Loucy (cell line): Measurements from ENCODE around the gene AMHR2.
A peak's percentile ranks its signal among the peaks of the same experiment; 100 is the strongest.

Experiments
- H2AFZ ChIP-seq: fragments of 200-600 bp; sonication (generic); 2 replicates; pipeline ENCODE4 v1.6.0; 2016; ENCODE audit warnings: antibody characterized with exemption, mild to moderate bottlenecking, low read length, moderate library complexity
- H3F3A ChIP-seq: fragments of 200-600 bp; 2 replicates; pipeline ENCODE4 v1.6.0; 2016; ENCODE audit warnings: antibody characterized with exemption, low read depth, mild to moderate bottlenecking
- H3K27me3 ChIP-seq: fragments of 200-600 bp; sonication (generic); 2 replicates; pipeline ENCODE4 v1.6.1; 2014; ENCODE audit warnings: low read length, mild to moderate bottlenecking; ENCODE audit not compliant: insufficient read depth, poor library complexity, severe bottlenecking
- H3K36me3 ChIP-seq: fragments of 200-600 bp; sonication (generic); 2 replicates; pipeline ENCODE4 v1.6.1; 2016; ENCODE audit warnings: low read length; ENCODE audit not compliant: insufficient read depth
- H3K4me1 ChIP-seq: fragments of 200-600 bp; sonication (generic); 2 replicates; pipeline ENCODE4 v1.5.1; 2014; ENCODE audit warnings: low read length, mild to moderate bottlenecking; ENCODE audit not compliant: insufficient read depth, poor library complexity, severe bottlenecking
- H3K4me2 ChIP-seq: fragments of 200-600 bp; sonication (generic); 2 replicates; pipeline ENCODE4 v1.6.0; 2014; ENCODE audit warnings: antibody characterized with exemption, low read length, low read depth, mild to moderate bottlenecking; ENCODE audit not compliant: poor library complexity, severe bottlenecking
- H3K4me3 ChIP-seq: fragments of 200-600 bp; sonication (generic); 2 replicates; pipeline ENCODE4 v1.5.1; 2014; ENCODE audit warnings: low read length, mild to moderate bottlenecking, mixed read lengths; ENCODE audit not compliant: poor library complexity, severe bottlenecking
- H3K79me2 ChIP-seq: fragments of 200-600 bp; sonication (generic); 2 replicates; pipeline ENCODE4 v1.6.1; 2014; ENCODE audit warnings: low read length; ENCODE audit not compliant: insufficient read depth
- H3K9ac ChIP-seq: fragments of 200-600 bp; sonication (generic); 2 replicates; pipeline ENCODE4 v1.6.0; 2014; ENCODE audit warnings: mild to moderate bottlenecking, low read depth, low read length, moderate library complexity; ENCODE audit not compliant: poor library complexity, severe bottlenecking
- H3K9me2 ChIP-seq: fragments of 200-600 bp; sonication (generic); replicated peaks from 2 replicates; pipeline ENCODE4 v1.6.1; 2016; ENCODE audit warnings: low read depth, low read length, mixed read lengths
- H3K9me3 ChIP-seq: fragments of 200-600 bp; sonication (generic); 2 replicates; pipeline ENCODE4 v1.6.1; 2014; ENCODE audit warnings: mild to moderate bottlenecking, antibody characterized with exemption, low read length, low read depth; ENCODE audit not compliant: insufficient read depth
- H4K20me1 ChIP-seq: fragments of 200-600 bp; sonication (generic); 2 replicates; pipeline ENCODE4 v1.6.0; 2014; ENCODE audit warnings: antibody characterized with exemption, low read length, mild to moderate bottlenecking; ENCODE audit not compliant: insufficient read depth, poor library complexity, severe bottlenecking
- EZH2phosphoT487 ChIP-seq: fragments of 200-600 bp; IDR thresholded peaks from 2 replicates; pipeline ENCODE4 v1.6.1; 2018; ENCODE audit warnings: antibody characterized with exemption, mild to moderate bottlenecking, moderate library complexity, borderline replicate concordance
- TF ChIP-seq, protein P1 (sequence below): fragments of 200-600 bp; sonication (generic); conservative IDR thresholded peaks from 2 replicates; pipeline ENCODE4 v1.5.1; 2014; ENCODE audit warnings: mild to moderate bottlenecking, antibody characterized with exemption, low read length

Gene AMHR2

DNA sequence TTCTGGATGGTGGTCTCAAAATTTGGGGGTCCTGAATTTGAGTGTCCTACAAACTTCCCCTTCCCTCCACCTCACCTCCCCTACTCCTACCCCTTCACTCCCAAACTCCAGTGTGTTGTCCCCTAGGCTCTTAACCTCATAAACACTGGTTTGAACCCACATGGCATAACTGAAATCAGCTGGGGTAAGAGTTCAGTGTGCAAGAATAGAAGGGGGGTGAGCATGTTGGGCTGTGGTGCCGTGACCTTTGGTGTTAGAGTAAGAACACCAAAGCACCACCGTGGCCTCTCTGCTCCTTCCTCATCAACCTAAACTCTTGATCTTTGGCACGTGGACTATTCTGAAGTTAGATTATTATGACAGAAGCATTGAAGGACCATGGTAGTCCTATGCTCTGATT lies 39.3 kb downstream of the AMHR2 start:
- peaks cover 100% of the 10 kb centered on the region for H4K20me1 ChIP-seq

GRCh38 chr12:53463802-53464560 lies 40.3 kb downstream of the AMHR2 start:
- H4K20me1 ChIP-seq, result peaks cover 98% of the 10 kb centered on the region
- H3K27me3 ChIP-seq, result no peaks in the 10 kb centered on the region
- peaks cover 100% of the 10 kb centered on the region for H3K36me3 ChIP-seq
- no peaks in the 10 kb centered on the region for H3K9me2 ChIP-seq
- H3F3A ChIP-seq, result peaks cover 3% of the 10 kb centered on the region
- H3K4me3 ChIP-seq, result no peak overlapping the region
- H3K4me2 ChIP-seq, result peak overlapping the region; percentile 67
- peaks cover 47% of the 10 kb centered on the region for H3K4me1 ChIP-seq
- peaks cover 99% of the 10 kb centered on the region for H3K79me2 ChIP-seq
- no peak overlapping the region for H2AFZ ChIP-seq
- H3K9me3 ChIP-seq, result no peaks in the 10 kb centered on the region
- no peak overlapping the region for H3K9ac ChIP-seq
- TF ChIP-seq, protein P1, sequence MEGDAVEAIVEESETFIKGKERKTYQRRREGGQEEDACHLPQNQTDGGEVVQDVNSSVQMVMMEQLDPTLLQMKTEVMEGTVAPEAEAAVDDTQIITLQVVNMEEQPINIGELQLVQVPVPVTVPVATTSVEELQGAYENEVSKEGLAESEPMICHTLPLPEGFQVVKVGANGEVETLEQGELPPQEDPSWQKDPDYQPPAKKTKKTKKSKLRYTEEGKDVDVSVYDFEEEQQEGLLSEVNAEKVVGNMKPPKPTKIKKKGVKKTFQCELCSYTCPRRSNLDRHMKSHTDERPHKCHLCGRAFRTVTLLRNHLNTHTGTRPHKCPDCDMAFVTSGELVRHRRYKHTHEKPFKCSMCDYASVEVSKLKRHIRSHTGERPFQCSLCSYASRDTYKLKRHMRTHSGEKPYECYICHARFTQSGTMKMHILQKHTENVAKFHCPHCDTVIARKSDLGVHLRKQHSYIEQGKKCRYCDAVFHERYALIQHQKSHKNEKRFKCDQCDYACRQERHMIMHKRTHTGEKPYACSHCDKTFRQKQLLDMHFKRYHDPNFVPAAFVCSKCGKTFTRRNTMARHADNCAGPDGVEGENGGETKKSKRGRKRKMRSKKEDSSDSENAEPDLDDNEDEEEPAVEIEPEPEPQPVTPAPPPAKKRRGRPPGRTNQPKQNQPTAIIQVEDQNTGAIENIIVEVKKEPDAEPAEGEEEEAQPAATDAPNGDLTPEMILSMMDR, result no peak
- no peak for TF ChIP-seq EZH2phosphoT487

More for the DNA sequence above, 39.3 kb downstream of the AMHR2 start:
- Histone ChIP-seq H3K9me3 (no peaks in the 10 kb centered on the region), H3K4me1 (peaks cover 47% of the 10 kb centered on the region), H3K36me3 (peaks cover 100% of the 10 kb centered on the region), H2AFZ (no peak overlapping the region), H3K9me2 (no peaks in the 10 kb centered on the region), H3K4me2 (peak overlapping the region; percentile 67), H3K9ac (peak overlapping the region; percentile 18), H3F3A (peaks cover 3% of the 10 kb centered on the region), H3K4me3 (no peak overlapping the region), H3K79me2 (peaks cover 100% of the 10 kb centered on the region), H3K27me3 (no peaks in the 10 kb centered on the region)
- no peak for TF ChIP-seq EZH2phosphoT487
- TF ChIP-seq, protein P1, result no peak

DNA sequence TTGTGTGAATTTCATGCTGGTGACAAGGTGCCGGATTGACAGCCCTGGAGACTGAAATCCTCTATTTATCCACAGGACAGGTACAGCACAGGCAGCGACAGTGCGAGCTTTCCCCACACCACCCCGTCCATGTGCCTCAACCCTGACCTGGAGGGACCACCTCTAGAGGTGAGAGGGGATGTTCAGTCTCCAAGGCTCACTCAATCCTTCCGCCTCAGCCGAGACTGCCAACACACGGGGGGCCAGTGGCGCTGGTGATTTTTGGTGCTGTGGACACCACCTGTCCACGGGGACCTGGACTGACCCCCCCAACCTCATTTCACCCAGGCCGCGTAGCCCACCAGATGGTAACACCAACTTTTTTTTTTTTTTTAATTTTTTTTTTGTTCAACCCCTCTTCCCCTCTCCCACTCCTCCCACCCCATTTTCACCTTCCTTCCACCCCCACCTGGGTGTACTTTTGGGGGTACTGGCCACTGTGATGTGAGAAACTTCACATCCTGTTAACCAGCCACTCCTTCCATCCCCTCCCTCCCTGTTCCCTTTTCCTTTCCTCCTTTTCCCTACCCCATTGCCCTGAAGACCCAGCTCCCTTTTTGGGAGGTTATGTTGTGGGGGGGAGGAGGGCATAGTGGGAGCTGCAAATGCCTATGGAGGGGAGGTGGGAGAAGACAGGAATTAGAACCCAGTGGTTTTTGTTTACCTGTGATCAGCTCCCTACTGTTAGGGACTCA lies 41.2 kb downstream of the AMHR2 start:
- H3K9me2 ChIP-seq, result no peaks in the 10 kb centered on the region
- H4K20me1 ChIP-seq, result peaks cover 91% of the 10 kb centered on the region
- no peak overlapping the region for H3K9ac ChIP-seq
- peaks cover 41% of the 10 kb centered on the region for H3K4me1 ChIP-seq
- H3K4me2 ChIP-seq, result no peak overlapping the region
- no peak overlapping the region for H2AFZ ChIP-seq
- H3K79me2 ChIP-seq, result peaks cover 90% of the 10 kb centered on the region
- H3K27me3 ChIP-seq, result no peaks in the 10 kb centered on the region
- no peak for TF ChIP-seq EZH2phosphoT487
- TF ChIP-seq, protein P1, result no peak
- no peak overlapping the region for H3K4me3 ChIP-seq
- peaks cover 100% of the 10 kb centered on the region for H3K36me3 ChIP-seq
- H3K9me3 ChIP-seq, result no peaks in the 10 kb centered on the region
- H3F3A ChIP-seq, result peaks cover 3% of the 10 kb centered on the region
